Stimulated activated CD8-positive, alpha-beta memory T cell treated with anti-CD3 and anti-CD28 coated beads, Interleukin-15, amount 100 ng/mL, for 24 hours (primary cell): ENCODE data around the gene B2M.
"Not testable (repeated sequence)": the region's sequence is repeated elsewhere in the genome, so short reads cannot be mapped to it uniquely, and the experiment has no call there.

ENCODE experiments used
- DNase-seq: peaks from one replicate; pipeline ENCODE4 v3.0.0-alpha.2; 2020; ENCODE audit warnings: low read depth

Gene B2M

DNA sequence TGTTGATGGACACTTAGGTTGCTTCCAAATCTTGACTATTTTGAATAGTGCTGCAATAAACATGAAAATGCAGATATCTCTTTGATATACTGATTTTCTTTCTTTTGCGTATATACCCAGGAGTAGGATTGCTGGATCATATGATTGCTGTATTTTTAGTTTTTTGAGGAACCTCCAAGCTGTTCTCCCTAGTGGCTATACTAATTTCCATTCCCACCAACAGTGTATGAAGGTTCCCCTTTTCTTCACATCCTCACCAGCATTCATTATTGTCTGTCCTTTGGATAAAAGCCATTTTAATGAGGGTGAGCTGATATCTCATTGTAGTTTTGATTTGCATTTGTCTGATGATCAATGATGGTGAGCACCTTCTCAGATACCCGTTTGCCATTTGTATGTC lies 12.7 kb upstream of the B2M start:
- no peak for DNase-seq

DNA sequence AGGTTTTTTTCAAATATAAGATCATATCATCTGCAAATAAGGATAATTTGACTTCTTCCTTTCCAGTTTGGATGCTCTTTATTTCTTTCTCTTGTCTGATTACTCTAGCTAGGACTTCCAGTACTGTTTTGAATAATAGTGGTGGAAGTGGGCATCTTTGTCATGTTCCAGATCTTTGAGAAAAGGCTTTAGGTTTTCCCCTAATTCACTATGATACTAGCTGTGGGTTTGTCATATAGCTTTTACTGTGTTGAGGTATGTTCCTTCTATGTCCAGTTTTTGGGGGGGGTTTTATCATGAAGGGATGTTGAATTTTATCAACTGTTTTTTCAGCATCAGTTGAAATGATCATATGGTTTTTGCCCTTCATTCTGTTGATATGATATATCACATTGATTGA lies 10.6 kb upstream of the B2M start:
- not testable (repeated sequence) for DNase-seq

- DNase-seq, result no peak
These were observed 5.3 kb upstream of the B2M start for GRCh38 chr15:44705986-44706385.

DNA sequence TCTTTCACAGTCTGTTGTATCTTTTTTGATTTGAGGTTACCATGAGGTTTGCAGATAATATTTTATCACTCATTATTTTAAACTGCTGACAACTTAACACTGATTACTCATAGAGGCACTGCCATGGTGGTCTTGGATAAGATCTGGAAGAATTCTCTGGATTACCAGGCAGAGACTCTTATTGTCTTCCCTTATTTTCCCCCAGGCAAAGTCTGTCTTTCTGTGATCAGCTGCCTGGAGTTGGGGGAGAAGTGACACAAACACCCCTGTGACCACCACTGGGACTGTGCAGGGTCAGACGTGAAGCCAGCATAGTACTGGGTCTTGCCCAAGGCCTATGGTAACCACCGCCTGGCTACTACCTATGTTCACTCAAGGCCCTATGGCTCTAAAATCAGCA lies 4.9 kb upstream of the B2M start:
- DNase-seq, result no peak

- DNase-seq, result no peak
These were observed 4.2 kb upstream of the B2M start for GRCh38 chr15:44706946-44707636.

DNA sequence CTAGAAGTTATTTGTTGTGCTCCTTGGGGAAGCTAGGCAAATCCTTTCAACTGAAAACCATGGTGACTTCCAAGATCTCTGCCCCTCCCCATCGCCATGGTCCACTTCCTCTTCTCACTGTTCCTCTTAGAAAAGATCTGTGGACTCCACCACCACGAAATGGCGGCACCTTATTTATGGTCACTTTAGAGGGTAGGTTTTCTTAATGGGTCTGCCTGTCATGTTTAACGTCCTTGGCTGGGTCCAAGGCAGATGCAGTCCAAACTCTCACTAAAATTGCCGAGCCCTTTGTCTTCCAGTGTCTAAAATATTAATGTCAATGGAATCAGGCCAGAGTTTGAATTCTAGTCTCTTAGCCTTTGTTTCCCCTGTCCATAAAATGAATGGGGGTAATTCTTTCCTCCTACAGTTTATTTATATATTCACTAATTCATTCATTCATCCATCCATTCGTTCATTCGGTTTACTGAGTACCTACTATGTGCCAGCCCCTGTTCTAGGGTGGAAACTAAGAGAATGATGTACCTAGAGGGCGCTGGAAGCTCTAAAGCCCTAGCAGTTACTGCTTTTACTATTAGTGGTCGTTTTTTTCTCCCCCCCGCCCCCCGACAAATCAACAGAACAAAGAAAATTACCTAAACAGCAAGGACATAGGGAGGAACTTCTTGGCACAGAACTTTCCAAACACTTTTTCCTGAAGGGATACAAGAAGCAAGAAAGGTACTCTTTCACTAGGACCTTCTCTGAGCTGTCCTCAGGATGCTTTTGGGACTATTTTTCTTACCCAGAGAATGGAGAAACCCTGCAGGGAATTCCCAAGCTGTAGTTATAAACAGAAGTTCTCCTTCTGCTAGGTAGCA lies 851 bp upstream of the B2M start:
- DNase-seq, result no peak

DNA sequence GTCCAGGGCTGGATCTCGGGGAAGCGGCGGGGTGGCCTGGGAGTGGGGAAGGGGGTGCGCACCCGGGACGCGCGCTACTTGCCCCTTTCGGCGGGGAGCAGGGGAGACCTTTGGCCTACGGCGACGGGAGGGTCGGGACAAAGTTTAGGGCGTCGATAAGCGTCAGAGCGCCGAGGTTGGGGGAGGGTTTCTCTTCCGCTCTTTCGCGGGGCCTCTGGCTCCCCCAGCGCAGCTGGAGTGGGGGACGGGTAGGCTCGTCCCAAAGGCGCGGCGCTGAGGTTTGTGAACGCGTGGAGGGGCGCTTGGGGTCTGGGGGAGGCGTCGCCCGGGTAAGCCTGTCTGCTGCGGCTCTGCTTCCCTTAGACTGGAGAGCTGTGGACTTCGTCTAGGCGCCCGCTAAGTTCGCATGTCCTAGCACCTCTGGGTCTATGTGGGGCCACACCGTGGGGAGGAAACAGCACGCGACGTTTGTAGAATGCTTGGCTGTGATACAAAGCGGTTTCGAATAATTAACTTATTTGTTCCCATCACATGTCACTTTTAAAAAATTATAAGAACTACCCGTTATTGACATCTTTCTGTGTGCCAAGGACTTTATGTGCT lies 527 bp downstream of the B2M start:
- no peak for DNase-seq

GRCh38 chr15:44712346-44713005 lies 1.2 kb downstream of the B2M start:
- DNase-seq, result no peak

DNA sequence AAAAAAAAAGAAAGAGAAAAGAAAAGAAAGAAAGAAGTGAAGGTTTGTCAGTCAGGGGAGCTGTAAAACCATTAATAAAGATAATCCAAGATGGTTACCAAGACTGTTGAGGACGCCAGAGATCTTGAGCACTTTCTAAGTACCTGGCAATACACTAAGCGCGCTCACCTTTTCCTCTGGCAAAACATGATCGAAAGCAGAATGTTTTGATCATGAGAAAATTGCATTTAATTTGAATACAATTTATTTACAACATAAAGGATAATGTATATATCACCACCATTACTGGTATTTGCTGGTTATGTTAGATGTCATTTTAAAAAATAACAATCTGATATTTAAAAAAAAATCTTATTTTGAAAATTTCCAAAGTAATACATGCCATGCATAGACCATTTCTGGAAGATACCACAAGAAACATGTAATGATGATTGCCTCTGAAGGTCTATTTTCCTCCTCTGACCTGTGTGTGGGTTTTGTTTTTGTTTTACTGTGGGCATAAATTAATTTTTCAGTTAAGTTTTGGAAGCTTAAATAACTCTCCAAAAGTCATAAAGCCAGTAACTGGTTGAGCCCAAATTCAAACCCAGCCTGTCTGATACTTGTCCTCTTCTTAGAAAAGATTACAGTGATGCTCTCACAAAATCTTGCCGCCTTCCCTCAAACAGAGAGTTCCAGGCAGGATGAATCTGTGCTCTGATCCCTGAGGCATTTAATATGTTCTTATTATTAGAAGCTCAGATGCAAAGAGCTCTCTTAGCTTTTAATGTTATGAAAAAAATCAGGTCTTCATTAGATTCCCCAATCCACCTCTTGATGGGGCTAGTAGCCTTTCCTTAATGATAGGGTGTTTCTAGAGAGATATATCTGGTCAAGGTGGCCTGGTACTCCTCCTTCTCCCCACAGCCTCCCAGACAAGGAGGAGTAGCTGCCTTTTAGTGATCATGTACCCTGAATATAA lies 2.0 kb downstream of the B2M start:
- DNase-seq, result no peak

- no peak for DNase-seq
These were observed 4.0 kb downstream of the B2M start for GRCh38 chr15:44715142-44715796.

- no peak for DNase-seq
These were observed 4.5 kb downstream of the B2M start for GRCh38 chr15:44715797-44716334.

GRCh38 chr15:44716983-44717602 lies 5.8 kb downstream of the B2M start:
- no peak for DNase-seq

DNA sequence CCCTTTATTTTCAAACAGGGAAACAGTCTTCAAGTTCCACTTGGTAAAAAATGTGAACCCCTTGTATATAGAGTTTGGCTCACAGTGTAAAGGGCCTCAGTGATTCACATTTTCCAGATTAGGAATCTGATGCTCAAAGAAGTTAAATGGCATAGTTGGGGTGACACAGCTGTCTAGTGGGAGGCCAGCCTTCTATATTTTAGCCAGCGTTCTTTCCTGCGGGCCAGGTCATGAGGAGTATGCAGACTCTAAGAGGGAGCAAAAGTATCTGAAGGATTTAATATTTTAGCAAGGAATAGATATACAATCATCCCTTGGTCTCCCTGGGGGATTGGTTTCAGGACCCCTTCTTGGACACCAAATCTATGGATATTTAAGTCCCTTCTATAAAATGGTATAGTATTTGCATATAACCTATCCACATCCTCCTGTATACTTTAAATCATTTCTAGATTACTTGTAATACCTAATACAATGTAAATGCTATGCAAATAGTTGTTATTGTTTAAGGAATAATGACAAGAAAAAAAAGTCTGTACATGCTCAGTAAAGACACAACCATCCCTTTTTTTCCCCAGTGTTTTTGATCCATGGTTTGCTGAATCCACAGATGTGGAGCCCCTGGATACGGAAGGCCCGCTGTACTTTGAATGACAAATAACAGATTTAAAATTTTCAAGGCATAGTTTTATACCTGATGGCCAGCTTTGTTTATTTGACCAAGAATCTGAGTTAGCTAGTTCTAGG lies 7.0 kb downstream of the B2M start:
- no peak for DNase-seq

- no peak for DNase-seq
These were observed 7.6 kb downstream of the B2M start for GRCh38 chr15:44718927-44719292.

DNA sequence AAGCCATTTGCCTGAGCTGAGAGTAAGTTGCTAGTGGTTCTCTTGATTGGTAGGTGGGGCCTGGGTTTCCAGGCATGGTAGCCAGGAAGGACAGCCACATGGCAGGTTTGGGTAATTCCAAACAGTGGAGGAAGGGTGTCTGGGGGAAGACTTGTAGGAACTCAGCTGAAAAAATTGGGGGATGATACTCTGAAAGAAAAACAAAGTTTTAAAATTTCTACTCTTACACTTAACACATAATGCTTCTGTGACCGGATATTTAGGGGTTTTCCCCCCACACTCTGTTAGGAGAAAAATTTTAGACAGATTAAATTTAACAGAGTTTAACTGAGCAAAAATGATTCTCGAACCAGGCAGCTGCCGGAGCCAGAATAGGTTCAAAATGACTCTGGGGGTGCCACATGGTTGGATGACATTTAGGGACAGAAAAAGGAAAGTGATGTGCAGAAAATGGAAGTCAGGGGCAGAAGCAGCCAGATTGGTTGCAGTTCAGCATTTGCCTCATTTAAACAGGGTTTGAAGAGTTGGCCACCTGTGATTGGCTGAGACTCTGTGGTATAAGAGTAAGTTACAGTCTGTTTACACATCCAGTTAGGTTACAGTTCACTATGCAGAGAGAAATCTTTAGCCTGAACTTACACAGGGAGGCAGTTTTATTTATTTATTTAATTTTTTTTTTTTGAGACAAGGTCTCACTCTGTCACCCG lies 8.1 kb downstream of the B2M start:
- DNase-seq, result no peak

- not testable (repeated sequence) for DNase-seq
These were observed 8.7 kb downstream of the B2M start for GRCh38 chr15:44720000-44720435.

DNA sequence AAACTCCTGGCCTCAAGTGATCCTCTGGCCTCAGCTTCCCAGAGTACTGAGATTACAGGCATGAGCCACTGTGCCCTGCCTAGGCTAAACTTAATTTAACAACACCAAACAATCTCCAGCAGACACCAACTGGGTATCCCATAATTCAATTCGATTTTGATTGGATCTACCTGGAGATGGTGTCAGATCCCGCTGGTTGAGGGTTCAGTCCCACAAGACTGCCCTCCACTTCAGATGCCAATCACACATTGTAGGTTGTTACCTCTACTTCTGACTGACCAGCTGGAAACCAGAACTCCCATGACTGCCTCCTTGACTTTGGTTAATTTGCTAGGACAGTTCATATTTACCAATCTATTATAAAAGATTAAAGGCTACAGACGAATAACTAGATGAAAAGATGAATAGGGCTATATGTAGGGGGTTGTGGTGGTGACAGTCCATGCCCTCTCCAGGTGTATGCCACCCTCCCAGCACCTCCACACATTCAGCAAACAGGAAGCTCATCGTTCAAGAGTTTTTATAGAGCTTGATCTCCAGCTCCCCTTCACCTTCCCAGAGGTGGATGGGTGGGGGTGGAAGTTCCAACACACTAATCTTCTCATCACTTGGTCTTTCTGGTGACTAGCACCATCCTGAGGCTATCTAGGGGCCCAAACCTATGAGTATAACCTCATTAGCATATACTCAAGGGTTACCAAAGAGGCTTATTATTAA lies 9.3 kb downstream of the B2M start:
- DNase-seq, result no peak

DNA sequence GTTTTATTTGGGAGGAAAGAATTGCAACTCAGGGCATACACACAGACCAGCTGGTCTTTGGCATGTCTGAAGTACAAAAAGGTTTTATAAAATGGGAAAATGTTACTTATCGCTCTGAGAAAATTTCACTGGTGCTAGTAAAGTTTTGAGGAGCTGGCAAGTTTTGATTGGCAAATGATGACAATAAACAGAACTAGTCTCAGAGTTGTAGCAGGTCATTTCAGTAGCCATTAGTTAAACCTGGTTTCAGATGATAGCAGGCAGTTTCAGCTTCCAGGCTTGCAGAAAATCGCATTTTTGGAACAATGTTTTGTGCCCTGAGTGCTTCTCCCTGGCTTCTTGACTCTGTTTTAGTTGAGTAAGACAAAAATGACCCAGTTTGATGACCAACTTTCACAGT lies 10.7 kb downstream of the B2M start:
- no peak for DNase-seq
